NCI-H146 treated with DMSO at 0.1 percent for 48 hours (cell line): ENCODE measurements around the gene NR2F1.
"Not testable (repeated sequence)": the region's sequence is repeated elsewhere in the genome, so short reads cannot be mapped to it uniquely, and the experiment has no call there.

ENCODE experiments used
- DNase-seq: peaks from one replicate; lab custom pipeline; 2025; ENCODE audit not compliant: unreplicated experiment; lab: John Stamatoyannopoulos, UW

Gene NR2F1

GRCh38 chr5:93582677-93583438 lies at the start of gene NR2F1:
Gene NR2F1, plus strand, starts transcription at chr5:93583222. Its CDS starts 1,802 bp downstream, at chr5:93585024.
- DNase-seq: peak; percentile 100

- DNase-seq: no peak
Measured at GRCh38 chr5:93545872-93546271, 37.1 kb upstream of the NR2F1 start.

GRCh38 chr5:93549594-93549993 lies 33.4 kb upstream of the NR2F1 start:
- not testable (repeated sequence) for DNase-seq

GRCh38 chr5:93557021-93557604 lies 25.9 kb upstream of the NR2F1 start:
- DNase-seq: no peak

- no peak for DNase-seq
Measured at GRCh38 chr5:93566091-93566490, 16.9 kb upstream of the NR2F1 start.

- peak; percentile 70 for DNase-seq
Measured at GRCh38 chr5:93567424-93567823, 15.6 kb upstream of the NR2F1 start.

- DNase-seq: no peak
Measured at GRCh38 chr5:93569300-93570160, 13.5 kb upstream of the NR2F1 start.

- no peak for DNase-seq
Measured at GRCh38 chr5:93570294-93571113, 12.5 kb upstream of the NR2F1 start.

GRCh38 chr5:93571114-93571949 lies 11.7 kb upstream of the NR2F1 start:
- DNase-seq: no peak

- DNase-seq: no peak
Measured at GRCh38 chr5:93572101-93572607, 10.9 kb upstream of the NR2F1 start.

GRCh38 chr5:93572608-93573353 lies 10.2 kb upstream of the NR2F1 start:
- DNase-seq: no peak

- no peak for DNase-seq
Measured at GRCh38 chr5:93573354-93574351, 9.4 kb upstream of the NR2F1 start.

- no peak for DNase-seq
Measured at GRCh38 chr5:93574491-93575305, 8.3 kb upstream of the NR2F1 start.

- no peak for DNase-seq
Measured at GRCh38 chr5:93575461-93576414, 7.3 kb upstream of the NR2F1 start.

GRCh38 chr5:93576994-93577853 lies 5.8 kb upstream of the NR2F1 start:
- DNase-seq: no peak
